OCI-LY7 (cell line): Measurements from ENCODE around the gene RAD51B. TPM values are rescaled to one million over a fixed set of nuclear protein-coding genes. Genes with fewer than 3 reads are reported as not detected.
"Not testable (repeated sequence)": the region's sequence is repeated elsewhere in the genome, so short reads cannot be mapped to it uniquely, and the experiment has no call there.

Source experiments
- BruUV-seq: library from RNA; stranded (reverse); fragments of 400-500 nt; replicated peaks from 2 replicates; lab custom pipeline; 2021; lab: Mats Ljungman, UMichigan
- CTCF ChIA-PET: fragments of 300-600 bp; sonication (Branson Sonifier 250); formaldehyde crosslinking; loops from one replicate; lab custom pipeline; 2022; ENCODE audit warnings: antibody characterized with exemption; ENCODE audit not compliant: unreplicated experiment; lab: Charles Lee
- POLR2A ChIA-PET: fragments of 300-600 bp; sonication (Branson Sonifier 250); formaldehyde crosslinking; loops from one replicate; lab custom pipeline; 2022; ENCODE audit warnings: antibody characterized with exemption; lab: Charles Lee
- DNase-seq: peaks from one replicate; pipeline ENCODE4 v3.0.0-alpha.2; 2015; ENCODE audit warnings: low spot score
- H2AFZ ChIP-seq: fragments of 200-600 bp; sonication (generic), shearing (Covaris generic); 2 replicates; pipeline ENCODE4 v1.6.1; 2014; ENCODE audit warnings: mild to moderate bottlenecking, antibody characterized with exemption, low read length, moderate library complexity
- H3K27ac ChIP-seq: fragments of 200-600 bp; sonication (generic); 2 replicates; pipeline ENCODE4 v1.5.1; 2014; ENCODE audit warnings: mixed run types, low read depth, mild to moderate bottlenecking, moderate library complexity, low read length, inconsistent platforms; ENCODE audit not compliant: poor library complexity, severe bottlenecking
- H3K36me3 ChIP-seq: fragments of 200-600 bp; sonication (generic); 2 replicates; pipeline ENCODE4 v1.6.1; 2014; ENCODE audit warnings: mild to moderate bottlenecking, antibody characterized with exemption, low read length, moderate library complexity, mixed read lengths; ENCODE audit not compliant: insufficient read depth
- H3K4me1 ChIP-seq: fragments of 200-600 bp; sonication (generic); 2 replicates; pipeline ENCODE4 v1.5.1; 2014; ENCODE audit warnings: mild to moderate bottlenecking, low read length; ENCODE audit not compliant: insufficient read depth, poor library complexity, severe bottlenecking
- H3K4me2 ChIP-seq: fragments of 200-600 bp; sonication (generic); 2 replicates; pipeline ENCODE4 v1.6.1; 2014; ENCODE audit warnings: mild to moderate bottlenecking, low read length
- H3K4me3 ChIP-seq: fragments of 200-600 bp; sonication (generic); 2 replicates; pipeline ENCODE4 v1.5.1; 2014; ENCODE audit warnings: mild to moderate bottlenecking, low read depth, low read length; ENCODE audit not compliant: poor library complexity, severe bottlenecking
- H3K79me2 ChIP-seq: fragments of 200-600 bp; sonication (generic); 2 replicates; pipeline ENCODE4 v1.6.1; 2016; ENCODE audit warnings: low read depth, mild to moderate bottlenecking, low read length, moderate library complexity, mixed read lengths; ENCODE audit not compliant: insufficient read depth
- H3K9me2 ChIP-seq: fragments of 200-600 bp; sonication (generic); 2 replicates; pipeline ENCODE4 v1.6.1; 2016; ENCODE audit warnings: mild to moderate bottlenecking, low read length, mixed read lengths; ENCODE audit not compliant: insufficient read depth
- H3K9me3 ChIP-seq: fragments of 200-600 bp; sonication (generic); 2 replicates; pipeline ENCODE4 v1.6.1; 2014; ENCODE audit warnings: mild to moderate bottlenecking, mixed run types, low read length, mixed read lengths
- H4K20me1 ChIP-seq: fragments of 200-600 bp; sonication (generic); 2 replicates; pipeline ENCODE4 v1.6.1; 2014; ENCODE audit warnings: mild to moderate bottlenecking, antibody characterized with exemption, low read length, moderate library complexity, mixed read lengths; ENCODE audit not compliant: insufficient read depth
- EZH2phosphoT487 ChIP-seq: fragments of 200-600 bp; sonication (generic); IDR thresholded peaks from 2 replicates; pipeline ENCODE4 v1.6.1; 2018; ENCODE audit warnings: low read depth, borderline replicate concordance, mild to moderate bottlenecking, mixed run types, antibody characterized with exemption, low read length, moderate library complexity, mixed read lengths
- intact Hi-C: fragments of 100-400 bp; cut with micrococcal nuclease; formaldehyde crosslinking; loops from one replicate; pipeline ENCODE4 v1.10.0; 2022; ENCODE audit not compliant: unreplicated experiment
- total RNA-seq, 2 experiments: library from RNA; depleted of rRNA in 1 of 2; stranded (reverse); fragments of >200 nt in 1 of 2; shearing (Covaris generic) in 1 of 2; gene quantifications; 2 replicates each; pipeline ENCODE4 v1.2.3, GENCODE V29; 2014 to 2022
- TF ChIP-seq, protein P1 (sequence below): fragments of 200-600 bp; sonication (generic); conservative IDR thresholded peaks from 2 replicates; pipeline ENCODE4 v1.5.1; 2014; ENCODE audit warnings: mild to moderate bottlenecking, antibody characterized with exemption, low read length, moderate library complexity, mixed read lengths

The RAD51B gene
- total RNA-seq, 2 experiments from 2014 or later, result 41.4 to 89.9 TPM

DNA sequence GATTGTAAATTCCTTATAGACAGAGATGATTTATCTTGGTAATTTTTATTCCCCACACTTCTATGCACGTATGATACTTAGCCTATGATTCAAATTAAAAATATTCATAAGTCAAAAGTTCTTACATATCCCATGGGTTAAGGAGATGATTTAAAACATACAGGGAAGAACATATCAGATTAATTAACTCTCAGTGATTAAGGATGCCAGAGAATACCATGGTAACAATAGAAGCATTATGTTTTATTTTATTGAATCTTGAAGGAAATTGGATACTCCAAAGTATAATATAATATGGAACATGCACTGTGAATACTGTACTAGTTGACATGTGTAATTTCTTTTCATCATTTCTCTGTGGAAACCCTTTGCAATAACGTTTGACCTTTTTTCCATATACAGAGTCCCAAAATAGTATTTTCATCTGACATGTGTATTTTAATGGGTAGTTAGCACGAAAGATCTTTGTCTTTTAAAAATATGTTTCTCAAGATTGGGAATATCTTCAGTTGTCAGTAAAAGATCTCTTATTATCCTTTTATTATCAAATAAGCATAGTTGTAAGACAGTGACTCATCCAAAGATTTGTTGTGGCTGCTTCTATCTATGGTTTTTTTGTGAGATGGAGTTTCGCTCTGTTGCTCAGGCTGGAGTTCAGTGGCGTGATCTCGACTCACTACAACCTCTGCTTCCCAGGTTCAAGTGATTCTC lies 166.7 kb downstream of the RAD51B start:
- DNase-seq, result no peak
- CTCF ChIA-PET, result no interaction called here
- TF ChIP-seq, protein P1, sequence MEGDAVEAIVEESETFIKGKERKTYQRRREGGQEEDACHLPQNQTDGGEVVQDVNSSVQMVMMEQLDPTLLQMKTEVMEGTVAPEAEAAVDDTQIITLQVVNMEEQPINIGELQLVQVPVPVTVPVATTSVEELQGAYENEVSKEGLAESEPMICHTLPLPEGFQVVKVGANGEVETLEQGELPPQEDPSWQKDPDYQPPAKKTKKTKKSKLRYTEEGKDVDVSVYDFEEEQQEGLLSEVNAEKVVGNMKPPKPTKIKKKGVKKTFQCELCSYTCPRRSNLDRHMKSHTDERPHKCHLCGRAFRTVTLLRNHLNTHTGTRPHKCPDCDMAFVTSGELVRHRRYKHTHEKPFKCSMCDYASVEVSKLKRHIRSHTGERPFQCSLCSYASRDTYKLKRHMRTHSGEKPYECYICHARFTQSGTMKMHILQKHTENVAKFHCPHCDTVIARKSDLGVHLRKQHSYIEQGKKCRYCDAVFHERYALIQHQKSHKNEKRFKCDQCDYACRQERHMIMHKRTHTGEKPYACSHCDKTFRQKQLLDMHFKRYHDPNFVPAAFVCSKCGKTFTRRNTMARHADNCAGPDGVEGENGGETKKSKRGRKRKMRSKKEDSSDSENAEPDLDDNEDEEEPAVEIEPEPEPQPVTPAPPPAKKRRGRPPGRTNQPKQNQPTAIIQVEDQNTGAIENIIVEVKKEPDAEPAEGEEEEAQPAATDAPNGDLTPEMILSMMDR, result no peak
- TF ChIP-seq EZH2phosphoT487, result no peak
- POLR2A ChIA-PET, result no interaction called here
- H3K4me3 ChIP-seq, result no peak overlapping the region
- H3K79me2 ChIP-seq, result no peaks in the 10 kb centered on the region
- H3K27ac ChIP-seq, result no peak overlapping the region
- no peak overlapping the region for H2AFZ ChIP-seq
- intact Hi-C loops, result no loop called here
- no peaks in the 10 kb centered on the region for H3K36me3 ChIP-seq
- BruUV-seq, result no TSS peak
- no peak overlapping the region for H3K4me2 ChIP-seq
- H3K9me2 ChIP-seq, result no peaks in the 10 kb centered on the region
- H4K20me1 ChIP-seq, result no peaks in the 10 kb centered on the region
- H3K9me3 ChIP-seq, result no peaks in the 10 kb centered on the region
- H3K4me1 ChIP-seq, result no peaks in the 10 kb centered on the region

DNA sequence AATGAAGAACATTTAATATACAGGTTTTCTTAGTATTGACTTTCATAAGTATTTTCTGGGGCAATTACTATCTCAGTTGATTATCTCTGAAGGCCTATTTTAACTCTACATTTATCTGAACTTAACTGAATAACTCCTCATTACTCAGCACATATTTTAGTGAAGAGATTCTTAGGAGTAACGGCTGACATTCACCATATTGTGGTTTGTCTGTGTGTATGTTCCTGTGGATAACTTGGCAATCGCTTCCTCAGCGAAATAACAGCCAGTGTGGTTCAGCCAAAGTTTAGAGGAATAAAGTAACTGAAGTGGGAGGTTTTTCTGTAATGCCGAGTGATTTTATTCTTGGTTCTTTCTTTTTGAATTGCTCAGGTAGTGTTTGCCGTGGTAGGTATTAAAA lies 168.0 kb downstream of the RAD51B start:
- CTCF ChIA-PET, result no interaction called here

GRCh38 chr14:67988210-67988609 lies 168.6 kb downstream of the RAD51B start:
- BruUV-seq, H2AFZ ChIP-seq, H3K9me2 ChIP-seq, H3K79me2 ChIP-seq, DNase-seq, intact Hi-C loops, CTCF ChIA-PET, POLR2A ChIA-PET, H3K9me3 ChIP-seq, H4K20me1 ChIP-seq, H3K36me3 ChIP-seq, H3K27ac ChIP-seq, H3K4me2 ChIP-seq, H3K4me1 ChIP-seq, H3K4me3 ChIP-seq: not testable (repeated sequence)

More for the DNA sequence above, 168.0 kb downstream of the RAD51B start:
- no peaks in the 10 kb centered on the region for H3K36me3 ChIP-seq
- no peak overlapping the region for H2AFZ ChIP-seq
- no peaks in the 10 kb centered on the region for H4K20me1 ChIP-seq
- H3K79me2 ChIP-seq, result no peaks in the 10 kb centered on the region
- intact Hi-C loops, result no loop called here
- TF ChIP-seq, protein P1, result no peak
- TF ChIP-seq EZH2phosphoT487, result no peak
- BruUV-seq, result no TSS peak
- no peaks in the 10 kb centered on the region for H3K9me2 ChIP-seq
- no peak for DNase-seq
- no peak overlapping the region for H3K27ac ChIP-seq
- POLR2A ChIA-PET, result no interaction called here
- no peak overlapping the region for H3K4me3 ChIP-seq
- H3K4me1 ChIP-seq, result no peaks in the 10 kb centered on the region
- no peak overlapping the region for H3K4me2 ChIP-seq
- no peaks in the 10 kb centered on the region for H3K9me3 ChIP-seq
